ENCODE data around the gene ERG28. TPM values are rescaled to one million over a fixed set of nuclear protein-coding genes. Genes with fewer than 3 reads are reported as not detected.
"Not testable (repeated sequence)": the region's sequence is repeated elsewhere in the genome, so short reads cannot be mapped to it uniquely, and the experiment has no call there.

ERG28 gene, protein sequence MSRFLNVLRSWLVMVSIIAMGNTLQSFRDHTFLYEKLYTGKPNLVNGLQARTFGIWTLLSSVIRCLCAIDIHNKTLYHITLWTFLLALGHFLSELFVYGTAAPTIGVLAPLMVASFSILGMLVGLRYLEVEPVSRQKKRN
- 15.2 and 21.6 TPM in 2 replicates for total RNA-seq (2014; rRNA removed; shearing (Covaris generic))

GRCh38 chr14:75660630-75661498 is at the start of gene ERG28, which contains the start of gene TTLL5:
TSS of gene ERG28 (minus strand) at chr14:75660876. CDS start at chr14:75657502, 3,374 bp downstream.
TSS of gene TTLL5 (plus strand) at chr14:75661246. CDS start at chr14:75663150, 1,904 bp downstream.
- DNase-seq (ENCODE audit: low spot score), result peak; percentile 99

- peak; percentile 74 for DNase-seq (ENCODE audit: low spot score)
These were observed 48.6 kb upstream of the ERG28 start for GRCh38 chr14:75709207-75709812.

GRCh38 chr14:75705014-75705413 is 44.3 kb upstream of the ERG28 start:
- no peak for DNase-seq (ENCODE audit: low spot score)

- no peak for DNase-seq (ENCODE audit: low spot score)
These were observed 42.8 kb upstream of the ERG28 start for GRCh38 chr14:75703467-75703866.

DNA sequence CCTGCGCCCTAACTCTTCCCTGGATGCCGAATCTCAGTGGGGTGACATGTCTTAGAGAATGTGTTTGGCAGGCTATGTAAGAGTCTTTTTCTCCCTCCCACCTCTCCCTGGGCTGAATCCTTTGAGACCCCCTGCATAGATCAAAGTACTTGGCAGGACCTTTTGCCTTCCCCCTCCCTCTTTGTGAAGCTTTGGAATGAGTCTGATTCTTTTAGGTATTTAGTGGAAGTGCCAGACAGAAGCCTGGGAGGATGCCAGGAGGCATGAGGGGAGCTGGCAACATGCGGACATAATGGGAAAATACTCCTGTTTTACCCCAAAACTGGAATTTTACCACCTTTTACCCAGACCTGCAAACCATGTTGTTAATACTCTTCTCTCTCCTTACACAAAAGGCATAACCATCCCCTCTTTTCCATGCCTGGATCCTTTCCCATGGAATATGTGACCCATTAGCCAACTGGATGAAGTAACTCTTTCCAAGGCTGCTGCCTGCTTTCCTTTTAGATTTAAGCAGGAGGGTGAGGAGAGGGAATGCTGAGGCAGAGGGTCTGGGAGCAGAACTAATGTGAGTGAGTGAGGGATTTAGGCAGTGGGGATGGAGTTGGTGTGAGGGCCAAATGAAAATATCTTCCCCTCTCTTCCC is 42.1 kb upstream of the ERG28 start:
- DNase-seq (ENCODE audit: low spot score), result no peak

DNA sequence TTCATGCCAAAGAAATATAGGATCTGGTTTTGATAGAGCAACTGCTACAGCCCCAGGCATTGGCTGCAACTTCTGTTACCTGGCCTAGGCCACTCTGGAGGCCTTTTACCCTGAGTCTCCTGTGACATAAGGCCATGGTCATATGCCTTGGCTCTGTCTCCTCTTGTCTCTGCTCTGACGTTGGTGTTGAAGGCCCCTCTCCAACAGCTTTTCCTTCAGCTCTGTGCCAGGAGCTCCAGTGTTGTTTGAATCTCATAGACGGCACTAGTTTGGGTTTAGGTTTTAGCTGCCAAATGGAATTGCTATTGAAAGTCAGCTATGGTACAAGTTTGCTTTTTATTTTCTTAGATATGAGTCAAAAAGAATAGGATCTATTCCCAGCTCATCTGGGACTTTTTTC is 41.4 kb upstream of the ERG28 start:
- no peak for DNase-seq (ENCODE audit: low spot score)

DNA sequence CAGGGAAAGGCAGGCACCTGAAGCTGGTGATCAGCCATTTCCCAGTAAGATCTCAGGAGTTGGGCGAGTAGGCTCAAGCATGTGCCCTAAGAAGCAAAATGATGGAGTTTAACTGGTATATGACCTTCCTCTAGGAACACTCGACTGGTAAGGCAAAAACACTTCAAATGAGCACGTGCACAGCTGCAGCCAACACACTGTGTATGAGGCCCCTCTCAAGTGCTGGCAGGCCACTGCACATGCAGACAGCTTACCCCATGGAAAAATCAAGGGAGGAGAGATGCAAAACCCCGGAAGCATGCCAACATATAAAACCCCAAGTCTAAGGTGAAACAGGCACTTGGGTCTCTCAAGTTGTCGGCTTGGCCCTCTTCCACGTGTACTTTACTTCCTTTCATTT is 39.6 kb upstream of the ERG28 start:
- no peak for DNase-seq (ENCODE audit: low spot score)

DNA sequence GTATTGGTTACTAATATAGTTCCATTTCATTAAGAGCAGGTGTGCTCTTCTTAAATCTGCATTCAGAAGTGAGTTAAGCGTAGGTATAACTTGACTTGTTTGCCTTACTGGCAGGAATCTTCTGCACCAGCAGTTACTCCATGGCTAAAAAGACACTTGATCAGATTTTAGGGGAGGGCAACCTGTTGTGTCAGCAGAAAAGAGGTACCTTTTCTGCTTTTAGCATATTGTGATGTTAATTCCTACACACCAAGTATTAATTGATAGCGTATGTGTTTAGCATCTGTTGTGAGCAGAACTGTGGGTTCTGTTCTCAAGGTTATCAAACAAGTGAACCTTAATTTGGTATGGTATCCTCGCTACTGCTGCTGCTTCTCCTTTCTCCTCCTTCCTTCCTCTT is 38.7 kb upstream of the ERG28 start:
- no peak for DNase-seq (ENCODE audit: low spot score)

DNA sequence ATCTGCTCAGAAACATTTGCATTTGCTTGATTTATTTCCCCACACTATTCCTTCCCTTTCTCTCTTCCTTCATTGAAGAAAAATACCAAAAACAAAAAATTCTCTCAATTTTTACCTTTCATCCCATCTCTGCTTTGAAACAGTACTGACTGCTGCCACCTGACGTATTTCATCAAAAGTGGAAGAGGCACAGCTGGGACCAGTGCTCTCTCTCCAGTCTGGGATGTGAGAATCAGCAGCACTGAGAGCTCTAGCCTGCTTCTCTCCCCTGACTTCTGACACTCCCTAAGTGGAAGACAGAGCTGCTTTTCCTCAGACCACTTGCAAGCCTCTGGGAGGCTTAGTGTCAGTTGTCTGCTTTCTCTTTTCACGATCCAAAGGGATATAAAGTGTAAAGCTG is 37.2 kb upstream of the ERG28 start:
- no peak for DNase-seq (ENCODE audit: low spot score)

DNA sequence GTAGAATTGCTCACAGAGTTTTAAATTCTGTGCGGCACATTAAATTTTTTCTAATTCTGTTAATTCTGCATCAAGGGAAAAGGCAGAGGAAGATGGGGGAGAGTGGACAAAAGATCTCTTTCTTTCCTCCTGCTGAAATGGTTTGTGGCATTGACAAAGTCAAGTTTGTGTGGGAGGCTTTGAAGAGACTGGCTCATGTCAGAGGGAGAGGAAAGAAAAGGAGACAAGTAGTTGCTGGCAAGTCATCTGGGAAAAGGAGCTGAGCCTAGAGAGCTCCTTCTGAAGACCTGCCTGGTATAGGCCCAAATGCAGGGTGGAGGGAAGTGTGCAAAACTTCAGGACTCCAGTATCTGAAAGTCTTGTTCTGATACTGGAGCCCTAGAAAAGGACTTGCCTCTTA is 36.7 kb upstream of the ERG28 start:
- no peak for DNase-seq (ENCODE audit: low spot score)

GRCh38 chr14:75695025-75695424 is 34.3 kb upstream of the ERG28 start:
- DNase-seq (ENCODE audit: low spot score), result not testable (repeated sequence)

GRCh38 chr14:75690010-75690409 is 29.3 kb upstream of the ERG28 start:
- DNase-seq (ENCODE audit: low spot score), result no peak

DNA sequence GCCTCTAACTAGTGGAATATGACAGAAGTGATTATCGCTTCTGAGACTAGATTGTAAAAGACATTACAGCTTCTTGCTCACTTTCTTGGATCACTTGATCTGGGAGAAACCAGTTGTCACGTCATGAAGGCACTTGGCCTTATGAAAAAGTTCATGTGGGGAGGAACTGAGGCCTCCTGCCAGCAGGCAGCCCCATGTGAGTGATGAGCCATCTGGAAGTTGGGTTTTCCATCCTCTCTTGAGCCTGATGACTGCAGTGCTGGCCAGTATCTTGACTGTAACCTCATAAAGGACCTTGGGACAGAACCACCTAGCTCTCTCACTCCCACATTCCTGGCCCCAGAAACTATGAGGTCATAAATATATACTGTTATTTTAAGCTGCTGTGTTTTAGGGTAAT is 28.3 kb upstream of the ERG28 start:
- no peak for DNase-seq (ENCODE audit: low spot score)

GRCh38 chr14:75685910-75686309 is 25.2 kb upstream of the ERG28 start:
- no peak for DNase-seq (ENCODE audit: low spot score)

DNA sequence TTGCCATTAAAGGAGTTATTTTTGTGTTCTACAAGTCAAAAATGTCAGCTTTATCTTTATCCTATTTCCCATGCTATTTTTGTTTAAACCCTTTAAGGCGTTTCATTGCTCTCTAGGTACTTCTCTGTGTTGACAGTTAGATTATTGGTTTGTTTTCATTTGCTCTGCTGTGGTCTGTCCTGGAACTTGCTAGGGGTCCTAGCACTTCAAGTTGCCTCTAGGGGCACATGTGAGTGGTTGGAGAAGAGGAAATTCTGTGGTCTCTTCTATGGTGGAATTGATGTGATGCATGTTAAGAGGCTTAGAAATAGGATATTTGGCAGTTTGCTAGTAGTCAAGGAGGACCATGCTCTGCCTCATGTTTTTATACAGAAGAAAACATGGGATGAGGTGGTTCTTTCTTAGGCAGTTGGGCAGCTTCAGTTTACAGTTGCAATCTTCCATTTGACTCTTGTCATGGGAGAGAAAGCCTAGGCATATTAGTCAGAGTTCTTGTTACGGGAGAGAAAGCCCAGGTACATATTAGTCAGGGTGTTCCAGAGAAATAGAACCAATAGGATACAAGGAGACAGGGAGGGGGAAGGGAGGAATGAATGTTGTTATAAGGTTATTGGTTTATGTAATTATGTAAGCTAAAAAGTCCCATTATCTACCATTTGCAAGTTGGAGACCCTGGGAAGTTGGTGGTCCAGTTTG is 14.7 kb upstream of the ERG28 start:
- no peak for DNase-seq (ENCODE audit: low spot score)

- DNase-seq (ENCODE audit: low spot score), result no peak
These were observed 12.8 kb upstream of the ERG28 start for GRCh38 chr14:75673345-75674035.

DNA sequence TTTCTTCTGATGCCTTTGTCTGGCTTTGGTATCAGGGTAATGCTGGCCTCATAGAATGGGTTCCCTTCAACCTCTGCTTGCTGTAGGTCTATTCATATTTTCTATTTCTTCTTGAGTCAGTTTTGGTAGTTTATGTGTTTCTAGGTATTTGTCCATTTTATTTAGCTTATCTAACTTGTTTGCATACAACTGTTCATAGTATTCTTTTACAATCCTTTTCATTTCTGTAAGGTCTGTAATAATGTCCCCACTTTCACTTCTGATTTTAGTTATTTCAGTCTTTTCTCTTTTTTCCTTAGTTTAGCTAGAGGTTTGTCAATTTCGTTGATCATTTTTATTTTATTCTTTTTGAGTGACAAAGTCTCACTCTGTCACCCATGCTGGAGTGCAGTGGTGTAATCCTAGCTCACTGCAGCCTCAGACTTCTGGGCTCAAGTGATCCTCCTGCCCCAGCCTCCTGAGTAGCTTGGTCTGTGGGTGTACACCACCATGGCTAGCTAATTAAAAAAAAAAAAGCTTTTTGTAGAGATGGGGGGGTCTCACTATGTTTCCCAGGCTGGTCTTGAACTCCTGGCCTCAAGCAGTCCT is 12.0 kb upstream of the ERG28 start:
- DNase-seq (ENCODE audit: low spot score), result no peak

GRCh38 chr14:75667099-75667765 is 6.6 kb upstream of the ERG28 start:
- DNase-seq (ENCODE audit: low spot score), result no peak

GRCh38 chr14:75662966-75663365 is 2.3 kb upstream of the ERG28 start:
- DNase-seq (ENCODE audit: low spot score), result no peak

- DNase-seq (ENCODE audit: low spot score), result no peak
These were observed 781 bp upstream of the ERG28 start for GRCh38 chr14:75661499-75661814.

Data from H4 (cell line).